ENCODE measurements around the gene RTP5. TPM values are rescaled to one million over a fixed set of nuclear protein-coding genes. Genes with fewer than 3 reads are reported as not detected.

Gene RTP5
- total and polyA plus RNA-seq, 2 of the 8 experiments (the other 6 are each of a cell fraction or from before 2014, with no cell fraction given) = not detected

GRCh38 chr2:241836292-241836691, 33.2 kb upstream of the RTP5 start:
- Histone ChIP-seq H3K4me1 (replicated peaks in 1 of 4; ENCODE audit: control insufficient read depth in 3 of 4, insufficient read depth in 4 of 4, low read length in 3 of 4) (no peaks in the 10 kb centered on the region; a peak in 1 of 7 replicates), H3K27ac (ENCODE audit: low read depth, low read length) (no peak overlapping the region), H3K56ac (replicated peaks; ENCODE audit: insufficient read length, low read depth, low read length) (no peak overlapping the region), H3K4me3 (ENCODE audit: extremely low read depth in 1 of 4, insufficient read depth in 2 of 4, low read depth in 3 of 4, low read length in 4 of 4) (no peak overlapping the region), H2BK5ac (ENCODE audit: low read depth, low read length) (no peak overlapping the region), H2AK5ac (ENCODE audit: low read depth, low read length) (no peak overlapping the region), H3K14ac (ENCODE audit: insufficient read length) (no peak overlapping the region), H4K8ac (ENCODE audit: extremely low read depth, insufficient read depth, low read length) (no peak overlapping the region), H2BK12ac (ENCODE audit: low read depth, low read length) (no peak overlapping the region), H4K20me1 (replicated peaks in 1 of 2; ENCODE audit: control insufficient read depth in 1 of 2, insufficient read depth in 2 of 2, low read length in 2 of 2) (no peaks in the 10 kb centered on the region), H3K36me3 (ENCODE audit: control insufficient read depth in 2 of 4, insufficient read depth in 4 of 4, low read length in 3 of 4) (no peaks in the 10 kb centered on the region), H3K23me2 (ENCODE audit: low read depth, low read length) (no peaks in the 10 kb centered on the region), H3K4ac (replicated peaks; ENCODE audit: insufficient read length, low read depth, low read length) (no peak overlapping the region), H2BK20ac (ENCODE audit: low read length) (no peak overlapping the region), H4K91ac (replicated peaks; ENCODE audit: insufficient read length, low read length) (no peak overlapping the region), H3K9me3 (ENCODE audit: insufficient read depth in 2 of 2, low read depth in 1 of 2, low read length in 1 of 2) (no peaks in the 10 kb centered on the region), H2BK15ac (ENCODE audit: low read length) (no peak overlapping the region), H3K9ac (replicated peaks in 1 of 4; ENCODE audit: extremely low read depth in 1 of 4, low read depth in 3 of 4, low read length in 3 of 4) (no peak overlapping the region), H2AFZ (ENCODE audit: low read length) (no peak overlapping the region), H3K27me3 (replicated peaks in 1 of 4; ENCODE audit: control insufficient read depth in 3 of 4, extremely low read depth in 1 of 4, insufficient read depth in 3 of 4, low read length in 3 of 4) (no peaks in the 10 kb centered on the region), H3K18ac (ENCODE audit: extremely low read depth, low read length) (no peak overlapping the region), H3K23ac (ENCODE audit: insufficient read length) (no peak overlapping the region), H3K79me1 (ENCODE audit: low read depth, low read length) (no peaks in the 10 kb centered on the region), H3K4me2 (ENCODE audit: insufficient read depth in 1 of 2, low read depth in 2 of 2, low read length in 2 of 2) (no peak overlapping the region), H4K5ac (ENCODE audit: insufficient read length, low read depth, low read length) (no peak overlapping the region), H2BK120ac (replicated peaks; ENCODE audit: low read depth, low read length) (no peak overlapping the region), H3K79me2 (ENCODE audit: control insufficient read depth in 1 of 2, insufficient read depth in 2 of 2, low read length in 2 of 2) (no peaks in the 10 kb centered on the region)
- POLR2A ChIA-PET (ENCODE audit: partially characterized antibody) = no interaction called here
- 83% methylated on average over 6 of the region's 6 CpGs; no CpG with 5 or more reads in 1 of the 2 experiments for WGBS, 2 experiments (ENCODE audit: extremely low coverage in 1 of 2, insufficient coverage in 1 of 2, insufficient read length in 1 of 2, insufficient replicate concordance in 2 of 2, low coverage in 1 of 2, low lambda C conversion rate in 2 of 2, missing lambda C conversion rate in 1 of 2)
- DNase-seq (ENCODE audit: low read depth in 1 of 2, low spot score in 2 of 2) = no peak
- CTCF ChIA-PET (ENCODE audit: partially characterized antibody) = interaction anchor here (0.8 to 2.4 kb wide), 7 partner anchors 8 to 136 kb away, joined by 4 to 9 read pairs (median 4); no protein-coding TSS in a partner anchor
- FAIRE-seq = no peak
- TF ChIP-seq SP2 (IDR thresholded peaks at IDR 0.05; ENCODE audit: low read length) (no peak), SIX5 (IDR thresholded peaks at IDR 0.05; ENCODE audit: low read depth, low read length) (no peak), CTCF (IDR thresholded peaks at IDR 0.05; ENCODE audit: control extremely low read depth in 1 of 3, insufficient read depth in 1 of 3, low read depth in 1 of 3, low read length in 3 of 3) (no peak), CEBPB (IDR thresholded peaks at IDR 0.05; ENCODE audit: low read depth, low read length) (no peak), RFX5 (IDR thresholded peaks at IDR 0.05; ENCODE audit: borderline replicate concordance, low read depth, low read length) (no peak), GABPA (IDR thresholded peaks at IDR 0.05; ENCODE audit: borderline replicate concordance, insufficient read depth, low read length) (no peak), CBX5 (IDR thresholded peaks at IDR 0.05; ENCODE audit: low read depth, low read length) (no peak), RNF2 (IDR thresholded peaks at IDR 0.05; ENCODE audit: borderline replicate concordance, low read depth, low read length, missing control alignments, poor library complexity, severe bottlenecking) (no peak), SIN3A (conservative IDR thresholded peaks at IDR 0.05 in 1 of 2, IDR thresholded peaks at IDR 0.05 in 1 of 2; ENCODE audit: low read depth in 1 of 2, low read length in 2 of 2) (no peak), BCL11A (IDR thresholded peaks at IDR 0.05; ENCODE audit: low read depth in 2 of 2, low read length in 2 of 2) (no peak), JUND (IDR thresholded peaks at IDR 0.05; ENCODE audit: low read length) (no peak), POLR2AphosphoS5 (IDR thresholded peaks at IDR 0.05; ENCODE audit: low read depth, low read length) (no peak)
